DMS153 (cell line): ENCODE data around the gene GGNBP2.
"Not testable (repeated sequence)": the region's sequence is repeated elsewhere in the genome, so short reads cannot be mapped to it uniquely, and the experiment has no call there.

Experiments
- DNase-seq: peaks from one replicate; lab custom pipeline; 2025; lab: John Stamatoyannopoulos, UW

The GGNBP2 gene

GRCh38 chr17:36602030-36602748 lies 57.5 kb downstream of the GGNBP2 start:
- no peak for DNase-seq

DNA sequence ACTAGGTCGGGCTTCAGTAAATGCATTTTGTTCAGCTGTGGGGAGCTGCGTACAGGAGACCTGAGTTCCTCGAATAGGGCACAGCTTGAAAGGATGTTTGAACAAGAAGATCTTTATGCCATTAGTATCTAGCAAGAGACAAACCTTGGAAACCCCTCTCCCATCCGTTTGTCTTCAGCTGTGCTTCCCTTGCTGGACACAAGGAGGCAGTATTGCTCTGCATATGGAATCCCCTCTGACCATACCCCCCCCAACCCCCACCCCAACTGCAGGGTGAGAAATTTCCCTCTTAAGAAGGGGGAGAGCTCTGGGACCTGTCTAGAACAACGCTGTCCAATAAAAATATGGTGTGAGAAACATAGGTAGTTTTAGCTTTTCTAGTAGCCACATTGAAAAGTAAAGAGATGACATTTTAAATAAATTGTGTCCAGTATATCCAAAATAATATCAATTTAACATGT lies 58.2 kb downstream of the GGNBP2 start:
- peak; percentile 51 for DNase-seq

GRCh38 chr17:36605028-36605427 lies 60.3 kb downstream of the GGNBP2 start:
- not testable (repeated sequence) for DNase-seq

DNA sequence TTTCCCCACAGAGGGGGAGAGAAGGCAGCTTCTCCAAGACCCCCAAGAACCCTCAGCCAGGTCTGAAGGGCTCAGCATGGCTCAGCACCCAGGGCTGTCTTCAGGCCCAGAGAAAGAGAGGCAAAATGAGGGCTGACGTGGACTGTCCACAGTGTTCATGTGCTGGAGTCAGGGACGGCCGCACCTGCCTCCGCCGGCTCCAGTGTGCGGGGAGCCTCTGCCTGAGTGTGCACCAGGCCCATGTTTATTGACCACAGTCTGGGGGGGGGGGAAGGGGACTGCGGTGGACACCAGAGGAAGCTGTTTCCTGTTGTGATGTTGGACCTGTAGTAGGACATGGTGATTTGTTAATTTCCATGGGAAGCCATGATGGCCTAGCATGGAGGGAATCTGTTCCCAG lies 63.6 kb downstream of the GGNBP2 start:
- no peak for DNase-seq

DNA sequence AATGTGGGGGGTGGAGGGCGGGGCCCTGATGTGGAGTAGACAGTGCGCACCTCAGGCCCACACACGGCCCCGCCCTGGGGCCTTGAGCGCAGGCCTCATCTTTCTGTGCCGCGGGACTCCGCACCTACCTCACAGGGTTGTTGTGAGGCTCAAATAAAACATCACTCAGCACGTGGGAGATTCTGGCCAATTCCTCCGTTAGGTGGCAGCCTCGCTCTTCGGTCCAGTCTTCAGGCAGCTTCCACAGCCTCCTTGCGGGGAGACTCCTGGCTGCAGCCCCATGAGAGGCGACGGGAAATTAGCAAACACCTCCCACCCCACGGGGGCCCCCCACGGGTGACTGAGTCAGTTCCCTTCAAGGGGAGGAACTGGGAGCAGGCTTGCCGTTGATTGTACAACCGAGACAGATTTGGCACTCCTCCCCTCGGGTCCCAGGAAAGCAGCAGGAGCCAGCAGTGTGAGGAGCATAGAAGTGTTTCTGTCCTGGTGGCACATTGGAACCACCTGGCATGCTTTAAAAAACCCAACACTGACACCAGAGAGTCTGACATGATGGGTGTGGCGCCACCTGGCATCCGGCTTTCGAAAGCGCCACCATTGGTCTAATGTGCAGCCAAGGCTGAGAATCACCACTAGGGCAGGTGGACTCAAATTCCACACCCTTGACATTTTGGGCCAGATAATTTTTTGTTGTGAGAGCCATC lies 64.2 kb downstream of the GGNBP2 start:
- DNase-seq = peak; percentile 77

- no peak for DNase-seq
Observed at GRCh38 chr17:36609498-36609862, 64.8 kb downstream of the GGNBP2 start.

GRCh38 chr17:36610474-36610873 lies 65.8 kb downstream of the GGNBP2 start:
- no peak for DNase-seq

DNA sequence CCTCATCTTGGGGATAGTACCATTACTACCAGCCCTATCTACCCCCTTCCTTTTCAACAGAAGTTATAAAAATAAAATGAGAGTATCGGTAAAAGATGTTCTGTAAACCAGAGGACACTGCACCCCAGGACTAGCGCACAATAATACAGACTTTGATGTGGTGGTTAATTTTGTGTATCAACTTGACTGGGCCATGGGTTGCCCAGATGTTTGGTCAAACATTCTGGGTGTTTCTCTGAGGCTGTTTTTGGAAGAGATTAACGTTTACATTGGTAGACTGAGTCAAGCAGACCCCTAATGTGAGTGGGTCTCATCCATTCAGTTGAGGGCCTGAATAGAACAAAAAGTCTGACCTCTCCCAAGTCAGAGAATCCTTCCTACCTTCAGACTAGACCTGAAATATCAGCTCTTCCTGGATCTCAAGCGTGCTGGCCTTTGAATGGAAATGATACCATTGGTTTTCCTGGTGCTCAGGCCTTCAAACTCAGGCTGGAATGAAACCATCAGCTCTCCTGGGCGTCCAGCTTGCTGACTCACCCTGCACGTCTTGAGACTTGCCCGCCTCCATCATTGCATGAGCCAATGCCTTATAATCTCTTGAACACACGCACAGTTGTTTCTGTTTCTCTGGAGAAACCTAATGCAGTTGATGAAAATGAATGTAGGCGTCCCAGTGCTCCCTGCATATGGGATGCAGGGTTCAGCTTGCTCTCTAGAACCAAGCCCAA lies 66.8 kb downstream of the GGNBP2 start:
- no peak for DNase-seq

GRCh38 chr17:36612323-36612722 lies 67.6 kb downstream of the GGNBP2 start:
- no peak for DNase-seq

GRCh38 chr17:36613155-36613554 lies 68.4 kb downstream of the GGNBP2 start:
- no peak for DNase-seq

GRCh38 chr17:36614081-36614480 lies 69.4 kb downstream of the GGNBP2 start:
- DNase-seq = no peak

GRCh38 chr17:36614933-36615332 lies 70.2 kb downstream of the GGNBP2 start:
- no peak for DNase-seq

- DNase-seq = no peak
Observed at GRCh38 chr17:36616061-36617029, 71.6 kb downstream of the GGNBP2 start.

DNA sequence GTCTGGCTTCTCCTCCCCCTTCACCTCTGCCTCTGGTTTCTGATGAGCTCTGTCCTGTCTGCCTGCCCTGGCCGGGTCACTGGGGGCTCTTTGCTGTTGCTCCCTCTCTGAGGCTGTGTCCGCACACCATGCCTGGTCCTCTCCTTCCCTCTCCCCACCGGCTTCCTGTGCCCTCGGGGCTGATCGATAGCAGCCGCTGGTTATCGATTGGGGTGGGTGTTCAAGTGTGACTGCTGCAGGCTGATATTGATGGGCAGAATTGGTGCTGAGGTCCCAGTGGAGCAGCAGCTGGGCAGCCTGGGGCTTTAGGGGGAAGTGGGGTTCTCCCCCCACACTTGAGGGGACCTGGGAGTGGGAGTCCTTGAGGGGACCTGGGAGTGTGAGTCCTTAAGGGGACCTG lies 73.1 kb downstream of the GGNBP2 start:
- DNase-seq = no peak

GRCh38 chr17:36623281-36623680 lies 78.6 kb downstream of the GGNBP2 start:
- no peak for DNase-seq

GRCh38 chr17:36625188-36625587 lies 80.5 kb downstream of the GGNBP2 start:
- DNase-seq = no peak

DNA sequence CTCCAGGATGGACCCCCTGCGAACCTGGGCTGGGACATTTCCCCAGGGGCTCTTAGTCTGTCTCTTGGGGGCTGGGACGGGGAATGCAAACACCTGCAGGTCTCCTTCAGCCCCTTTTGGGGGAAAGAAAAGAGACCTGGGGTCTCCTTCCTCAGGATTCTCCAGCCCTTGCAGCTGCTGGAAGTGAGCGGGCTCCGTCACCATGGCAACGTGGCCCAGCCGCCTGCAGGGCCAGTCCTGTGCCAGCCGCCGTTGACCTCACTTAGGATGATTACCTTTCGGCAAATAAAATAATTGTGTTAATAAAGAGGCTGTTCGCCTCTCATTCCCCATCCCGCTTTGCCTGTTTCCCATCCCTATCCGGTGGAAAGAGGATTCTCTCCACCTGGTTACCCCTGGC lies 82.4 kb downstream of the GGNBP2 start:
- DNase-seq = peak; percentile 29

- no peak for DNase-seq
Observed at GRCh38 chr17:36628576-36628975, 83.9 kb downstream of the GGNBP2 start.

DNA sequence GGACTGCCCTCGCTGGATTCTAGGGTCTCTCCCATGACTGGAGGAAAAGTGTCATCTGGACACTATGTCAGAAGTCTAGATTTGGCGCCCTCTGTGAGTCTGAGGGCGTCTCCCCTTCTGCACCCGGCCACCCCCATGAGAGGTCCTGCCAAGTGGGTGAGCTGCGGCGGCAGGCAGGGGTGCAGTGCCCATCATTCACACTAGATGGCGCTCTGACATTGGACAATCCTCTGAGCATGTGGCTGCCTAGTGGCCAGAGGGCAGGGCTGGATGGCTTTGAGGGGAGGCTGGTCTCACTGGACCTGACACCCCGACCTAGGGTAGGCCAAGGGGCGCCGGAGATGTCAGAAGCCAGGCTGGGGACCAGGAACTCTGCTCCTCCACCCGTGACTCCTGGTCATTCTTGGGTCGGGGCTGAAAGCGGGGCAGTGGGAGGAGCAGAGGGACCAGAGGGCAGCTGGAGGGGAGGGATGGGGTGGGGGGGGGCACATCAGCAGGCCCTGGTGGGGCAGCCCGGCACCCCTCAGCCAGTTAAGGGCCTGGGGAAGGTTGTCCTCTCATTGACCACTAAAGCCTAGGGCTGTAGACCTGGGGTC lies 84.6 kb downstream of the GGNBP2 start:
- DNase-seq = peak; percentile 45

- DNase-seq = no peak
Observed at GRCh38 chr17:36629970-36630502, 85.3 kb downstream of the GGNBP2 start.

GRCh38 chr17:36631022-36631421 lies 86.3 kb downstream of the GGNBP2 start:
- DNase-seq = no peak
